Fibroblast of skin of right quadriceps (primary cell): ENCODE data around the gene TSPEAR.
"Not testable (repeated sequence)": the region's sequence is repeated elsewhere in the genome, so short reads cannot be mapped to it uniquely, and the experiment has no call there.

Source experiments
- DNase-seq: peaks from one replicate; pipeline ENCODE4 v3.0.0-alpha.2; 2013

The TSPEAR gene

DNA sequence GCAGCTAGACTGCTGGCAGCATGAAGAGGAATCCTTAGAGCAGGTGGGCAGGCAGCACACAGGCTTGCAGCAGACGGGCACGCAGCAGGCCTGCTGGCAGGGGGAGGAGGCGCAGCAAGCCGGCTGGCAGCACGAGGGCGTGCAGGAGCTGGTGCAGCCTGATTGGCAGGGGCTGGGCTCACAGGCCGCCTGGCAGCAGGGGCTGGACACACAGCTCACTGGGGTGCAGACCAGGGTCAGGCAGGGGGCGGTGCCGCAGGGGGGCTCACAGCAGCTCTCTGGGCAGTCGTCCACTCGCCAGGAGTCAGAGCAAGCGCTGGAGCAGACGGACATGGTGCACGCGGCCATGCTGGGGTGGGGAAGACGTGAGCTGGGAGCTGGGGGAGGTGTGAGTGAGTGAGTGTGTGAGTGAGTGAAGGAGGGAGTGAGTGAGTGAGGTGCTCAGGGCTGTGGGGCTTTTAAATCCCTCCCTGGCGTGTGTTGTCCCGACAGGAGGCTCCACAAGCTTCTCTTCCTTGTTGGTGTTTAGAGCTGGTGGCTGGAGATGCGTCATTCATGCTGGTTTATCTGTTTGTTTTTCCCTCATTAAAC, 131.0 kb downstream of the TSPEAR start, which contains the start of gene KRTAP10-5:
KRTAP10-5 (minus strand) TSS at position 374 of the 591 bp plus-strand sequence; CDS start at position 348, 26 bp downstream.
- DNase-seq, result not testable (repeated sequence)

DNA sequence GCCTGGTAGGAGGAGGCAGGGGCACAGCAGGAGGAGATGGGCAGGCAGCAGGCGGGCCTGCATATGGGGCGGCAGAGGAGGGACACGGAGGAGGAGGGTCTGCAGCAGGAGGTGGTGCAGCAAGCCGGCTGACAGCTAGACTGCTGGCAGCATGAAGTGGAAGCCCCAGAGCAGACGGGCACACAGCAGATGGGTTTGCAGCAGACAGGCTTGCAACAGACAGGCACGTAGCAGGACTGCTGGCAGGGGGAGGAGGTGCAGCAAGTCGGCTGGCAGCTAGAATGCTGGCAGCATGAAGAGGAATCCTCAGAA, 131.6 kb downstream of the TSPEAR start:
- no peak for DNase-seq

DNA sequence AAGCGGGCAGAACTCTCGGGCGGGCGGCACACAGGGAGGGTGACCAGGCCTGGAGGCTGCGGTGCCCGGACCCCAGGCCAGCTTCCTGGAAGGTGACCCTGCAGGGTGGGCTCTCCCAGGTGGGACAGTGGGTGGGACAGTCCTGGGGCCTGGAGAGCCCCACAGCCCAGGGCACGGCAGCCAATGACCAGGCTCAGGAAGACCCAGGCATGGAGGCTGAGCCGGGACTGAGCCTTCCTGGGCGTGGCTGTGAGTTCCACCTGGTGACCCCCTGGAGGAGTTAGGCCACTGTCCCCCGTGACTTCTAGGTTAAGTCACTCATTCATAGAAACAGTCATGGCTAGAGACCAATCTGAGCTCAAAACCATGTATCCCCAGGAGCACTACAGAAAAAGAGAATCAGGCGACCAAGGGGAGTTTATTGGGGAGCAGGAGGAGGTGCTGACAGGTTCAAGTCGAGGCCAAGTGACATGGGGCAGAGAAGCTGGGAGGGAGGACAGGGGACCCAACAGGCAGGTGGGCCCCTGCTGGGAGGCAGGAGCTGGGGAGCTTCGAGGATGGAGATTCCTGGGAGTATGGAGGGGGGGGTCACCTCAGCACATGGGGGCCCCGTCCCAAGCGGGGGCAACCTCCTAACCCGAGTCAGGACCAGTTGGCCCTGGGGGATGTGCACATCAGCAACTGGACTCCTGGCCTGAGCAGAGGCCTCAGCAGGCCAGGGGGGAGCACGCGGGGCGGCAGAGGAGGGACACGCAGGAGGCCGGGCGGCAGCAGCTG, 132.1 kb downstream of the TSPEAR start:
- DNase-seq, result no peak

DNA sequence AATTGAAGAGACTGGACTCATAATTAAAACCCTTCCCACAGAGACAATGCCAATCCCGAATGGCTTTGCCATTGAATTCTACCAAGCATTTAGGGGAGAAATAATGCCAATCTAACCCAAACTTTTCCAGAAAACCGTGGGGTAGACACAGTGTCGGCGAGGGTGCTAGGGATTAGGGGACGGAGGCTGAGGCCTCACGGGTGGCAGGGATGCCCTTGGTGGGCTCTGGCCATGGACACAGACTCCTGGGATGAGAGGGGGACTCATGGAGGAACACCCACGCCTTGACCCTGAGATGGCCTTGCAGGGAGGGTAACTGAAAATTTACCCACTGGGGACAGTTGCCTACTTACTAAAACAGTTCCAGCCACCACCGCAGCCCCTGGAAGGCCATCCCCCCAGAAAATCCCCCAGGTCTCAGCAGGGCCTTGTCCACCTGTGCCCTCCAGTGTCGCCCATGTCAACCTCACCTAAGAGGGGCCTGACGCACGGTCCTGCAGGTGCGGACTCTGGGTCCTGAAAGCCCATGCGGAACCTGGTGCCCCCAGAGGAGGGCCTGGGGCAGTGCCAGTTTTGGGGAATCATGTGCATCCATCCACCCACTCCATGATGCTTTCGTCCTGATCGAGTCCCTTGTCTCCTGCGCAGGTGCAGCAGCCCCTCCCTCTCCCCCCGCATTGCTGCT, 132.9 kb downstream of the TSPEAR start:
- no peak for DNase-seq

DNA sequence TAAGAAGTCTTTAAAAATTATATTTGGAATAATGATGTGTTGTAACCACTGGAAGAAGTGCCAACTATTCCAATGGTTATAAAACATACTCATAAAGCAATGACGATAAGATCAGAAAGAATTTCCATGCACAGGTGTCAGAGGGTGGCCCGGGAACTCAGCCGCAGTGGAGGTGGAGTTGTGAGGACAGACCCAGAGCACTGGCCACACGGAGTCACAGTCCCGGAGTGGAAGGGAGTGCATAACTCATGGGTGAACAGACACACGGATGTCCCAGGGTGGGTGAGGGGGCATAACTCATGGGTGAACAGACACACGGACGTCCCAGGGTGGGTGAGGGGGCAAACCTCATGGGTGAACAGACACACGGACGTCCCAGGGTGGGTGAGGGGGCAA, 135.3 kb downstream of the TSPEAR start:
- DNase-seq, result no peak

DNA sequence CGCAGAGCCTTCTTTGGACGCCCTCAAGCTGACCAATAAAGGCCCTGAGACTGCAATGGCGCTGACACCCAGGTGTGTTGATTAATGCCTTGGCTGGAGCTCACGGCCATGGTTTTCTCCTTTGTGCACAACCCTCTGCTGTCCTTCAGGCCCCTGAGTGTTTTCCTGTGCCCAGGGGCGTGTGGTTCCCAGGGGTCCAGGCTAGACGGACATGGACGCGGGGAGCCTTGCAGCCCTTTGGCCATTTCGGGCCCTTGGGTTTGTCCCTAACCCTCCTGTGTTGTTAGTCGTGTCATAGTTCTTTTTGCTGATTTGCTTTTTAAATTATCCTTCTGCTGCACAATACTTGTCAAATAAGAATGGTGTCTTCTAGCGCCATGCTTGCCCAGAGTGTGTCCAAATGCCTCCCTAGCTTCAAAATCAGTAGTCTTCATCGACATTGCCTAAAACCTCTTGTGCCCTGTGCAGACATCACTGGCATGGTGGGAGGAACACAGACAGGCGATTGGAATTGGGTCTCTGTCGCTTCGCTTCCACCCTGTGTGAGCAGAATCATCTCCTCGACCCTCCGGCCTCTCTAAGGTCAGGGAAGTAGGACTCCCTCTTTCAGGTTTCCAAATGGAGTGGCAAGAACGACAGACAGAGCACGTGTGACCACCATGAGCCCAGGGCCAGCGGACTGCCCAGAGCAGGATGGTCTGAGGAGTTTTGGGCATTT, 135.9 kb downstream of the TSPEAR start:
- no peak for DNase-seq

DNA sequence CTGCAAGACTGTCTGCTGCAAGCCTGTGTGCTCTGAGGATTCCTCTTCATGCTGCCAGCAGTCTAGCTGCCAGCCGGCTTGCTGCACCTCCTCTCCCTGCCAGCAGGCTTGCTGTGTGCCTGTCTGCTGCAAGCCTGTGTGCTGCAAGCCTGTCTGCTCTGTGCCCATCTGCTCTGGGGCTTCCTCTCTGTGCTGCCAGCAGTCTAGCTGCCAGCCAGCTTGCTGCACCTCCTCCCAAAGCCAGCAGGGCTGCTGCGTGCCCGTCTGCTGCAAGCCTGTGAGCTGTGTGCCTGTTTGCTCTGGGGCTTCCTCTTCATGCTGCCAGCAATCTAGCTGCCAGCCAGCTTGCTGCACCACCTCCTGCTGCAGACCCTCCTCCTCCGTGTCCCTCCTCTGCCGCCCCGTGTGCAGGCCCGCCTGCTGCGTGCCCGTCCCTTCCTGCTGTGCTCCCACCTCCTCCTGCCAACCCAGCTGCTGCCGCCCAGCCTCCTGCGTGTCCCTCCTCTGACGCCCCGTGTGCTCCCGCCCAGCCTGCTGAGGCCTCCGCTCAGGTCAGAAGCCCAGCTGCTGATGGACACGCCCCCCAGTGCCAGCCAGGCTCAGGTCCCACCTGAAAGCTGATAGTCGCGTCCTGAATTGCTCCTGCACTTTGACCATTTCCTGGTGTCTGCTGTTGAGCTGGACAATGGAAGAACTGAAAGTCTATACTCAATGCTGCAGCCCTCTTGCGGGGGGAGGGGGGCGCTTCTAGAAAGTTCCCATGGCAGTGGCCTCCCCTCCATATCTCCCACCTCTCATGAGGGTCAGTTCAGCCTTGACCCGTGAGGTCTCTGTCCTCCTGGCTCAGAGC, 136.7 kb downstream of the TSPEAR start:
- DNase-seq, result no peak

DNA sequence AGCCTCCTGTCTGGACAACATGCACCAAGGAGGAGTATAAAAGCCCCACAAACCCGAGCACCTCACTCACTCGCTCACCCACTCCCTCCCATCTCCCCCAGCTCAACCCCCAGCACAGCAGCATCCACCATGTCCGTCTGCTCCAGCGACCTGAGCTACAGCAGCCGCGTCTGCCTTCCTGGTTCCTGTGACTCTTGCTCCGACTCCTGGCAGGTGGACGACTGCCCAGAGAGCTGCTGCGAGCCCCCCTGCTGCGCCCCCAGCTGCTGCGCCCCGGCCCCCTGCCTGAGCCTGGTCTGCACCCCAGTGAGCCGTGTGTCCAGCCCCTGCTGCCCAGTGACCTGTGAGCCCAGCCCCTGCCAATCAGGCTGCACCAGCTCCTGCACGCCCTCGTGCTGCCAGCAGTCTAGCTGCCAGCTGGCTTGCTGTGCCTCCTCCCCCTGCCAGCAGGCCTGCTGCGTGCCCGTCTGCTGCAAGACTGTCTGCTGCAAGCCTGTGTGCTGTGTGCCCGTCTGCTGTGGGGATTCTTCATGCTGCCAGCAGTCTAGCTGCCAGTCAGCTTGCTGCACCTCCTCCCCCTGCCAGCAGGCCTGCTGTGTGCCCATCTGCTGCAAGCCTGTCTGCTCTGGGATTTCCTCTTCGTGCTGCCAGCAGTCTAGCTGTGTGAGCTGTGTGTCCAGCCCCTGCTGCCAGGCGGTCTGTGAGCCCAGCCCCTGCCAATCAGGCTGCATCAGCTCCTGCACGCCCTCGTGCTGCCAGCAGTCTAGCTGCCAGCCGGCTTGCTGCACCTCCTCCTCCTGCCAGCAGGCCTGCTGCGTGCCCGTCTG, 137.5 kb downstream of the TSPEAR start, which contains the start of gene KRTAP10-4:
KRTAP10-4 (plus strand) TSS at position 100 of the 827 bp plus-strand sequence; CDS start at position 130, 30 bp downstream.
- not testable (repeated sequence) for DNase-seq

DNA sequence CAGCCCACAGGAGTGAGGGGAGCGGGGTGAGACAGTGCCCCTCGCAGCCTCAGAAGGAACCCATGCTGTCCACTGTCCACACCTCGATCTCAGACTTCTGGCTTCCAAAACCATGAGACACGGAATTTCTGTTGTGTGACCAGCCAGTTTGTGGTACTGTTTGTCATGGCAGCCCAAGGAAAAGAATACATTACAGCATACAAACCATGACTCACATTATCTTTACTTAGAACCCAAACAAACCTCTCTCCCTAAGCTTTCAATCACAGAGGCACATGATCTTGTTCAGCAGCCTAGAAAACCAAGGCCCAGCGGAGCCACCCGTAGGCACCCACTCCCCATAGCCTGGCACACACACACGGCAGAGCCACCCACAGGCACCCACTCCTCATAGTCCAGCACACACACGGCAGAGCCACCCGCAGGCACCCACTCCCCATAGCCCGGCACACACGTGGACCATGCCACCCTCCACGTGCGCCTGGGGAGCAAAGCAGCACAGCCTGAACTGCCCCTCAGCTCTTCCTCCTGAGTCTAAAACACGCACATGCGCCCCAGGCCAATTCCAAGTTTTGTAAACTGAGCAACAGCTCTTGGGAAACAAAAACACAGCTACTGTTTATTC, 138.3 kb downstream of the TSPEAR start:
- DNase-seq, result no peak

DNA sequence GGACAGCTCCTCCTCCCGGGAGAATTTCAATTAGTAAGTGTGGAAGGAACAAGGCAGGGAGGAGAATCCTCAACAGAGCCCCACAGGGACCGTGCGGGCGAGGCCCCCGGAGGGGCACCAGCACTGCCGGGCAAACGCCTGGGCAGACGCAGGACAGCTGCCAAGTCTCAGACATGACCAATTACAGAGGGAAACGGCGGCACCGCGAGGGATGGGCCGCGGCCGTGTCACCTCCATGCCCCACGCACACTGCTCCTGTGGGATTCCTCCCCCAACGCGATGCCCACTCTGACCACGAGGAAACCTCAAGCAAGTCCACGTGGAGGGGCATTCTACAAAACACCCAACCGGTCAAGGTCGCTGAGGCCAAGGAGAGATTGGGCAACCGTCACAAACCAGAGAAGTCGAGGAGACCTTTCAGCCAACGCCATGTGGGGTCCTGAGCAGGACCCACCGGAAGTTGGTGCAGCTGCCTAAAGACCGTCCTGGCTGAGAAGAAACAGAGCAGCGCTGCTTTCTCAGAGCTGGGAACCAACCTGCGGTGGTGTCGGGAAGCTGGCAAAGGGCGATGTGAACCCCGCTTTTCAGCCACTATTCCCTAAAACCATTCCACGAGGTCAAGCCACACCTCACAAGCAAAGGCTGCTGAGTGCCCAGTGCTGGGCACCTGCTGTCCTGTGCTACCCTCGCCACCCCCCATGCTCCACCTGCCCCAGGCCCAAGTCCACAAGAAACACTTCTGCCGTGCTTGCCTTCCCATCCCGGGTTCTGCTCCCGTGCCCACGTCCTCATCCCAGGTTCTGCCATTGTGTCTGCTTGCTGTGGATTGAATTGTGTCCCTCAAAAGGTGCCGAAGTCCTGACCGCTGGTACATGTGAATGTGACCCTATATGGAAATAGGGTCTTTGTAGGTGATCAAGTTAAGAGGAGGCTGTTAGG, 139.3 kb downstream of the TSPEAR start:
- DNase-seq, result no peak

DNA sequence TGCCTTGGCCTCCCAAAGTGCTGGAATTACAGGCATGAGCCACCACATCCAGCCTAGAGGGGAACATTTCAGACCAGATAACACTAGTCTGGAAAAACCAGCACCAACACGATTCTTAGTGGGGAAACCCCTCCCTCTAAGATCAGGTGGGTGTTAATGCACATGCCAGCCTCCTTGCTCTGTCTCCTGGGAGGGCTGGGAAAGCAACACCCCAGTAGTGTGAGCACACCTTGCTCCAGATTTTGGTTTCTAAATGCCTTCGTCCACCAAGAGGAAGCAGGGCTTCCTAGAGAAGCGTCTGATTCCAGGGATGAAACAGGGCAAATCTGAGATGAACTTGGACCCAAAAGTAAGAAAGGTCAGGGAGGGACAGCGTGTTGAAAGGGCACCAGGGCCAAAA, 140.1 kb downstream of the TSPEAR start:
- no peak for DNase-seq

DNA sequence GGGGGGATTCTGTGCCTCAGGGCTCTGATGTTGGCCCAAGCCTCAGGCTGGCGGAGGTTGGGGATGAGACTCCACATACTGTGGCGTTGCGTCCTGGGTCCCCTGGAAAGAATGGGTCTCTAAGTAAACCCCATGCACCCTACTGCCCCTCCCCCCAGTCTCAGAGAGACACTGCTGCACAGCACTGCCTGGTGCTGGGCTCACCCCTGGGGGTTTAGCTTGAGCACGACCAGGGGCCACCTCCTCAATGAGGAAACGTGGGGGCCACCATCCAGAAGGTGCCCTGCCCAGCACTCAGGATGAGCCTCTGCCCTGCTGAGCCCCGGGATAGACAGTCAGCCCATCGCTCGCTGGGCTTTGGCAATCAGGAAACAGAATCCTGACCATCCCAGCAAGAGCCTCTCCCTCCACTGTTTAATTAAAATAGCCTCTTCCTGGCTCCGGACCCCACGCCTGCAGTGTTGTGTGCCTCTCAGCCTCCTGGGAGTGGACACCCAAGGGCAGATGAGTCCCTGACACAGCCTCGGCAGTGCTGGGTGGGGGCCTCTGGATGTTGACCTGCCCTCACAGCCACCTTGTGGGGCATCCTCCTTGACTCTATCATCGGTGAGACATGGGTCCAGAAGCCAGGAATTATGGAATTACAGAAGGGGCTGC, 141.4 kb downstream of the TSPEAR start:
- DNase-seq, result no peak

DNA sequence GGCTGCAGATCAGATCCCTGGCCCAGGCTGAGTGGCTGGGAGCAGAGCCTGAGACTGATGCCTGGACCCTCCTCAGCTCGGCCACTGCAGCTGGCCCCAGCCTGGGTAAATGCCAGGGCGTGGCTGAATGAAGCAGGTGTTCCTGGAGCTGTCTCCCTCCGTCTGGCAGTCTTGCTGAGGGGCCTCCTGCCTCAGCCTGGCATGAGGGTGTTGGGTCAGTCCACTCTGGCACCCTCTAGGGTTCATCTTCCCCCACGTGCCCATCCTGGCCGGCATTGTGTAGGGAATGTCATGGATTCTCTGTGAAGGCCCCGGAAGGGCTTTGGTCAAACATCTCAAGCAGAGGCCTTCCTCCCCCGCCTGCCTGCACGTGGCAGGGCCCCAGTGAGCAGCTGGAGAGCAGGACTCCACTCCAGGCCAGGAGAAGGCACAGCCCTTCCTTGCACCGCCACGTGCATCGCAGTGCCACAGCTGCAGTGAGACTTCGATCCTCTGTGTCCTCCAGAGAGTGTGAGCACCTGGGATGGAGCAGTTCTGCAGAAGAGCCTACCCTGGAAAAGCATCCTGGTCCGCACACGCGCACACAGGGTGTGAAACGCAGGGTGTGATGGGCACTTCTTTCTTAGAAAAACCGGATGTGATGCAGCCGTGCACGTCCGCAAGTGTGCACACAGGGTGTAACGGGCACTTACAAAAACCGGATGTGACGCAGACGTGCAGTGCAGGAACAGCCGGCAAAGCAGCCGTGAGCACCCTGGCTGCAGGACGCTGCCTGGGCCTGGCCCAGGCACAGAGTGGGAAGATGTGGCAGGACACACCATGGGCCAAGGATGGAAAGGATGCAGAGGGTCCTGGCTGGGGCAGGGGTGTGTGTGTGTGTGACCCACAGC, 142.5 kb downstream of the TSPEAR start:
- DNase-seq, result no peak

DNA sequence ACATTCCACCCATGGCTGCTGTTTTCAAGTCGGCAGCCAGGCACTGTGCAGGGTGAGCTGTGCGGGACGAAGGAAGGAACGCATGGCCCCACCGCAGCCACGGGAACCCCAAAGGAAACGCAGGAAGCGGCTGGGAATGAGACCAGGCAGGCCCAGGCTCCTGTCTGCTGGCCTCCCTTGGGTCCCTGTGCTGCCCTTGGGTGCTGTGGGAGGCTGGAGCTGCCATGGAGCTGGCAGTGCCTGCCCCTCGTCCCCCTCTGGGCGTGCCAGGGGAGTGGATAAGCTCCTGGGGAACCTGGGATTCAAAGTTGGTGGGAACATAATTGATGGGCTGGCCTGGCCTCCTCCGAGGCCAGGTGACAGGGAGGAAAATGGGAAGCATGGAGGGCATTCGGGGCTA, 143.1 kb downstream of the TSPEAR start:
- no peak for DNase-seq

DNA sequence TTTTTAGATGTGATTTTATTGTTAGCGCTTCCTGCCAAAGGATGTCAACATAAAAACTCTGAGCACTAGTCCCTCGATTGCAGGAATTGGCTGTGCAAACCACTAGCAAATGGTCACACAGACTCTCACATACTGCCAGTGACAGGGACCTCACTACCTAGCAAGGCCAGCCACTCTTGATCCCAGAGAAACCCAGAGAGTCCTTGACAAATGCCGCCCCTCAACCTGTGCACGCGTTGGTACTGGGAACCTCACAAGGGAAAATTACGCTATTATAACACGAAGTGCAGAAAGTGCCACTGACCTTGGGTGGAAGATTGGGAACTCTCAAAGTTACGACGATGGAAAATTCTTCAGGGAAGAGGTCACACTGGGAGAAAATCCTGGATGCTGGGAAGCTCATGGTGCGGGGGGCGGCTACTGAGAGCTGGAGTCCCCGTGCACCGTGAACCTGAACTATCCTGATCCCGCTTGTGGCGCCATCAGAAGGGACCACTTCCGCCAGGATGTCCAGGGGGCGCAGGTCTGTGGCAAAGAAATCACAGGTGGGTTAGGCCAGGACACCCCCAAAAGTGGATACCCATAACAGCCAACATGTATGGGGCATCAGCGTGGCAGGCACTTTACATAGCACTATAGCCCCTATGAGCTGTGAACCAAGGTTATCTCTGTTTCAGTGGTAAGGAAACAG, 143.7 kb downstream of the TSPEAR start:
- no peak for DNase-seq

DNA sequence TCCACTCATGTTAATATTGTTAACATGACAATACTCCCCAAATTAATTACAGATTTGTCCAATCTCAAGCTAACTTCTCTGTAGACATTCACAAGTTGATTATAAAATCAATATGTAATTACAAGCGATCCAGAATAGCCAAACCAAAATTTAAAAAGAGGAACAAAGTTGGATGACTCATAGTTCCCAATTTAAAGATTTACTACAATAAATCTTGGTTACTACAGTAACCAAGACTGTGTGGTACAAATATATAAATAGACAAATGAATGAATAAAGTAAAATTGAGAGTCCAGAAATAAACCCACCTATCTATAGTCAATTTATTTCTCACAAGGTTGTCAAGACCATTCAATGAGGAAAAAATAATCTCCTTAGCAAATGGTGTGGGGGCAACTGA, 145.0 kb downstream of the TSPEAR start:
- no peak for DNase-seq

DNA sequence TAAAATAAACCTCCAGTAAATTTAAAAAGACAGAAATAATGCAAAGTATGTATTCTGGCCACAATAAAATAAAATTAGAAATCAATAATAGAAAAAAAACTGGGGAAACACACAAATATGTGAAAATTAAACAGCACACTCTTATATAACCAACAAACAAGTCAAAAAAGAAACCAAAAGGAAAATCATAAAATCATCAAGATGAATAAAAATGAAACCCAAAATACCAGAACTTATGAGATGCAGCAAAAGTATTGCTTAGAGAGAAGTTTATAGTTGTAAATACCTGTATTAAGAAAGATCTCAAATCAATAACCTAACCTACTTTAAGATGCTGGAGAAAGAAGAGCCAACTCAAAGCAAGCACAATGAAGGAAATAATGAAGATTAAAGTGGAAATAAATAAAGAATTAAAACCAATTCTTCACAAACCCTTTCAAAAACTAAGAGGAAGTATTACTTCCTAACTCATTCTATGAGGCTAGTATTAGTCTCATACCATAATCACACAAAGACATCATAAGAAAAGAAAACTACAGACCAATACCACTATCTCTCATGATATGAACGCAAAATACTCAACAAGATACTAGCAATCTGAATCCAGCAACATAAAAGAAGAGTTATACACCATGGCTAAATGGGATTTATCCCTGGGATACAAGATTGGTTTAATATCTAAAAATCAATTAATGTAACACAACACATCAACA, 146.3 kb downstream of the TSPEAR start:
- no peak for DNase-seq
